Endothelial cell (in vitro differentiated cells): ENCODE data around the gene CALML6. TPM values are rescaled to one million over a fixed set of nuclear protein-coding genes. Genes with fewer than 3 reads are reported as not detected.
"Not testable (repeated sequence)": the region's sequence is repeated elsewhere in the genome, so short reads cannot be mapped to it uniquely, and the experiment has no call there.

Experiments
- DNase-seq: peaks from one replicate; pipeline ENCODE4 v3.0.0; 2021; ENCODE audit warnings: low spot score
- H3K27ac Mint-ChIP-seq: one replicate; pipeline ENCODE4 v1.8.0; 2021; ENCODE audit warnings: mixed read lengths, inconsistent platforms; ENCODE audit not compliant: unreplicated experiment
- H3K27me3 Mint-ChIP-seq: one replicate; pipeline ENCODE4 v1.8.0; 2021; ENCODE audit warnings: mild to moderate bottlenecking, moderate library complexity, mixed read lengths, inconsistent platforms; ENCODE audit not compliant: unreplicated experiment
- H3K36me3 Mint-ChIP-seq: one replicate; pipeline ENCODE4 v1.8.0; 2021; ENCODE audit warnings: mild to moderate bottlenecking, low read depth, mixed read lengths, inconsistent platforms; ENCODE audit not compliant: unreplicated experiment
- H3K4me1 Mint-ChIP-seq: one replicate; pipeline ENCODE4 v1.8.0; 2021; ENCODE audit warnings: mild to moderate bottlenecking, mixed read lengths, inconsistent platforms; ENCODE audit not compliant: unreplicated experiment
- H3K4me3 Mint-ChIP-seq: one replicate; pipeline ENCODE4 v1.8.0; 2021; ENCODE audit warnings: mild to moderate bottlenecking, mixed read lengths, inconsistent platforms; ENCODE audit not compliant: unreplicated experiment
- H3K9me3 Mint-ChIP-seq: one replicate; pipeline ENCODE4 v1.8.0; 2021; ENCODE audit warnings: mixed read lengths, inconsistent platforms; ENCODE audit not compliant: unreplicated experiment
- CTCF ChIP-seq: fragments of 200-600 bp; sonication (generic); IDR thresholded peaks from one replicate; pipeline ENCODE4 v1.5.0; 2021; ENCODE audit warnings: antibody characterized with exemption; ENCODE audit not compliant: unreplicated experiment
- total RNA-seq: library from RNA; stranded (reverse); fragmentation: NEBNext Ultra II Directional; extraction: Animal tissue kit (Norgen Biotek cat#: 25700); gene quantifications from one replicate; pipeline ENCODE4 v1.2.1, GENCODE V29; 2021; ENCODE audit not compliant: unreplicated experiment

Gene CALML6
- total RNA-seq, 1 donor from 2014 or later, result 0.64 TPM

DNA sequence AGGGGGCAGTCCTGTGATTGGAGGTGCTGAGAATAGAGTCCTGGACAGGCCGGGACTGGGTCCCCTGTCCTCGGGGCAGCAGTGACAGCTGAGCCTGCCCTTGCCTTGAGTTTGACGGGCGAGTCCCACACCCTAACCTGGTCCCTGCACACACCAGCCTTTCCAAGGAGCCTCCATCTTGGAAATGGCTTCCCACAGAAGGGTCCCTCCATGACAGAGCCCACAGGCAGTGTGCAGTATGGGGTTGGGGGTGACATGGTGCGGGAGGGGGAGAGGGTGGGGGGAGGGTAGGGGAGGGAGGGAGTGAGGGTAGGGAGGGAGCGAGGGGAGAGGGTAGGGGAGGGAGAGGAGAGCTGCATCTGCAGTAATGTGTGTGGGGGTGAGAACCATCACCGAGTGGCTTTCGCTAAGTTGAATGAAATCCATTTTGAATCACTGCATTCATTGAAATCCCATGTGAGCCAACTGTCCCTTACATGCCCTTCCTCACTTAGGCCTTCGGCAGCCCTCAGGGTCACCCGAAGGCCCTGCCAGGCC, 14.1 kb downstream of the CALML6 start:
- Mint-ChIP-seq H3K4me3 (no peak overlapping the region), H3K9me3 (no peaks in the 10 kb centered on the region), H3K27ac (no peak overlapping the region), H3K27me3 (peaks cover 2% of the 10 kb centered on the region), H3K4me1 (no peaks in the 10 kb centered on the region), H3K36me3 (no peaks in the 10 kb centered on the region)
- no peak for TF ChIP-seq CTCF
- DNase-seq, result no peak

DNA sequence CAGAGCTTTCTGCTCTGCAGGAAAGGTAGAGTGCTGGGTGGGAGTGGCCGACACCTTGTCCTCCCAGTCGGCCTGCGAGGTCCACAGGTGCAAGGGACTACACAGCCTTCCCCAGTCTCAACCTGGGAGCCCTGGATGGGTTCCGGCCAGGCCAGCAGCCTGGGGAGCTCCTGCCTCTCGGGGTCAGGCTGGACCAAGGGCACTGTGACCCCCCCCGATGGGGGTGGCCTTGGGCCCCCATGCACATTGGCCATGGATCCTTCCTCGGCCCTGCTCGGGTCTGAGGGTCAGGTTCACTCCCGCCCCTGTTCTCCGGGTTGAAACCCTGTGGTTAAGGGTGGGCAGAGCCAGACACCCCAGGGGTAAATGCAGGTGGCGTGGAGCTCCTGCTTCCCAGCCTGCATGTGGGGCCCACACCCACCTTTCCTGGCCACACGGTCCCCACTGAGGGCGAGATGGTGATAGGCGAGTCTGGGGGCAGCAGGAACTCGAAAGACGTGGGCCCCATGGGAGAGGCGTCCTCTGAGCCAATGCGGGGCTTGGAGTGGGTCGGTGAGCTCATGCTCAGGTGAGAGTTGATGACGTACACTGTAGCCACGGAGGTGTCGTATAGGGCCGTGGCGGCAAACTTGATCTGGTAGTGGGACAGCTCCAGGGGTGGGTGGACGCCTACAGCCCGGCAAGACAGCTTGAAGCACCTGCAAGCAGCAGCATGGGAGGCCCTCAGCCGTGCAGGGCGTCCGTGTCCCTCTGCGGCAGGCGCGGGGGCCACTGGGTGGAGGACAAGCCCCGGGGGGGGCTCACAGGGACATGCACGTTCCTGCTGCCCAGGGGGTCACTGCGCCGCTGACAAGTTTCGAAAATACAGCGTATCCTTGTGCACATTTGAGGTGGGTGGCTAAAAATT, 14.8 kb downstream of the CALML6 start:
- no peaks in the 10 kb centered on the region for H3K4me1 Mint-ChIP-seq
- H3K36me3 Mint-ChIP-seq, result no peaks in the 10 kb centered on the region
- no peaks in the 10 kb centered on the region for H3K9me3 Mint-ChIP-seq
- no peak for TF ChIP-seq CTCF
- H3K4me3 Mint-ChIP-seq, result no peak overlapping the region
- DNase-seq, result no peak
- H3K27me3 Mint-ChIP-seq, result peaks cover 2% of the 10 kb centered on the region
- H3K27ac Mint-ChIP-seq, result no peak overlapping the region

- H3K27me3 Mint-ChIP-seq, H3K4me1 Mint-ChIP-seq, H3K36me3 Mint-ChIP-seq, H3K27ac Mint-ChIP-seq, H3K4me3 Mint-ChIP-seq, H3K9me3 Mint-ChIP-seq, DNase-seq: not testable (repeated sequence)
Observed at GRCh38 chr1:1934848-1935247, 19.8 kb downstream of the CALML6 start.

GRCh38 chr1:1937061-1937460, 22.0 kb downstream of the CALML6 start:
- no peak overlapping the region for H3K4me3 Mint-ChIP-seq
- H3K36me3 Mint-ChIP-seq, result no peaks in the 10 kb centered on the region
- no peaks in the 10 kb centered on the region for H3K4me1 Mint-ChIP-seq
- TF ChIP-seq CTCF, result no peak
- H3K9me3 Mint-ChIP-seq, result no peaks in the 10 kb centered on the region
- no peaks in the 10 kb centered on the region for H3K27me3 Mint-ChIP-seq
- DNase-seq, result no peak
- no peak overlapping the region for H3K27ac Mint-ChIP-seq

DNA sequence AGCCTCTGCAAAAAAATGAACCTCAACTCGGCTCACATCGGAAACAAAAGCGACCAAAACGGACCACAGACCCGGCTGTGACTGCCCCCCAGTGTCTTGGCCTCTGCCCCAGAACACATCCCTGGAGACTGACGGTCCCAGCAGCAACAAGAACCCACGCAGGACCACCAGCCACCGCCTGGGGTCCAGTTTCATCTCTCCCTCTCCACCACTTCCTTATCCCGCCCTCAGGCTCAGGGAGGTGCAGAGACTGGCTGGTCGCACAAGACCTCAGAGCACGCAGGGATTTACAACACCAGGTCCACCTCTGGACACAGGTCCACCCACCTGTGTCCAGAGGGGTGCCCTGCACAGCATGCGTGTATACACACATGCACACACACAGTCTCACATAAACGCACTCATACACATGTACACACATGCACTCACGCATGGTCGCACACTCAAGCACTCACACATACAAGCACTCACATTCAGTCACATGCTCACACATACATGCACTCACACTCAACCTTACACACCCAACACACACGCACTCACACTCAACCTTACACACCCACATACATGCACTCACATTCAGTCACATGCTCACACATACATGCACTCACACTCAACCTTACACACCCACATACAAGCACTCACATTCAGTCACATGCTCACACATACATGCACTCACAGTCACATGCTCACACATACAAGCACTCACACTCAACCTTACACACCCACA, 22.7 kb downstream of the CALML6 start:
- Mint-ChIP-seq H3K4me3 (no peak overlapping the region), H3K27me3 (no peaks in the 10 kb centered on the region), H3K9me3 (no peaks in the 10 kb centered on the region), H3K4me1 (no peaks in the 10 kb centered on the region), H3K27ac (no peak overlapping the region), H3K36me3 (no peaks in the 10 kb centered on the region)
- no peak for DNase-seq
- TF ChIP-seq CTCF, result no peak
